NT2/D1 (cell line): ENCODE measurements around the gene ATP1A4.

Experiments
- SUZ12 ChIP-seq: IDR thresholded peaks from 2 replicates; pipeline ENCODE4 v1.6.1; 2011; ENCODE audit not compliant: insufficient read length, insufficient read depth; ENCODE audit errors: extremely low read depth
- YY1 ChIP-seq: IDR thresholded peaks from 2 replicates; pipeline ENCODE4 v1.6.1; 2011; ENCODE audit not compliant: insufficient read length, insufficient read depth
- ZNF274 ChIP-seq: IDR thresholded peaks from 2 replicates; pipeline ENCODE4 v1.6.1; 2011; ENCODE audit warnings: mild to moderate bottlenecking, low read depth, low read length

GRCh38 chr1:160192234-160192633 is 40.8 kb downstream of the ATP1A4 start:
- TF ChIP-seq YY1 (no peak), ZNF274 (no peak), SUZ12 (no peak)
